CD4-positive, alpha-beta T cell treated with Interleukin-6 for 4 hours (primary cell): ENCODE results near the gene SLC5A12.
"Not testable (repeated sequence)": the region's sequence is repeated elsewhere in the genome, so short reads cannot be mapped to it uniquely, and the experiment has no call there.

Experiments
- DNase-seq: peaks from one replicate; pipeline ENCODE4 v3.0.0-alpha.2; 2020; ENCODE audit warnings: mixed read lengths

SLC5A12 gene

GRCh38 chr11:26649884-26650283 lies 72.0 kb downstream of the SLC5A12 start:
- no peak for DNase-seq

DNA sequence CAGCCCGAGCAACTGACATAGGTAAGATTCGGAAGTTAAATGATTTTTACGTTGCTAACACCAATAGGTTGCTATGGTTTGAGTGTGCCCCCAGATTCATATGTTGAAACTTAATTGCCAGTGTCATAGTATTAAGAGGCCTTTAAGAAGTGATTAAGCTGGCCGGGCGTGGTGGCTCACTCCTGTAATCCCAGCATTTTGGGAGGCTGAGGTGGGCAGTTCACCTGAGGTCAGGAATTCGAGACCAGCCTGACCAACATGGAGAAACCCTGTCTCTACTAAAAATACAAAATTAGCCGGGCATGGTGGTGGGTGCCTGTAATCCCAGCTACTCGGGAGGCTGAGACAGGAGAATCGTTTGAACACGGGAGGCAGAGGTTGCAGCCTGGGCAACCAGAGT lies 78.5 kb downstream of the SLC5A12 start:
- DNase-seq: not testable (repeated sequence)

DNA sequence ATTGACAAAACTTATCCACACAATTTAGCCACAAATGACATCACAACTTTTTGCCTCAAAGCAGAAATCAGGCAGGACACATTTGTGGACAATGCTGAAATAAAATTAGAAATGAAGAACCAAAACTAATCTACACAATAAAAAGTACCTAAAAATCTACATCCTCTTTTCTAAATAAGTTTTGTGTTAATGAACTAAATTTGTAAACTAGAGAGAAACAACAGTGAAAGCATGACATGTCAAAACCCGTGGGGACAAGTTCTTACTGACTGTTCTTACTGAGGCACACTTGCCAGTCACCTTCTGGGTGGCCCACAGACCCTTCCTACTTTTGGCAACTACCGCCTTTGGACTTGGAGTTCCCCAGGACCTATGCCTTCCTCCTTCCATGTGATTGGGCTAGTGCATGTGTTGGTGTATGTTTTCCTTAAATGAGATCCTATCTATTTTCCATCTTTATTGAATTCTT lies 89.1 kb downstream of the SLC5A12 start:
- no peak for DNase-seq

DNA sequence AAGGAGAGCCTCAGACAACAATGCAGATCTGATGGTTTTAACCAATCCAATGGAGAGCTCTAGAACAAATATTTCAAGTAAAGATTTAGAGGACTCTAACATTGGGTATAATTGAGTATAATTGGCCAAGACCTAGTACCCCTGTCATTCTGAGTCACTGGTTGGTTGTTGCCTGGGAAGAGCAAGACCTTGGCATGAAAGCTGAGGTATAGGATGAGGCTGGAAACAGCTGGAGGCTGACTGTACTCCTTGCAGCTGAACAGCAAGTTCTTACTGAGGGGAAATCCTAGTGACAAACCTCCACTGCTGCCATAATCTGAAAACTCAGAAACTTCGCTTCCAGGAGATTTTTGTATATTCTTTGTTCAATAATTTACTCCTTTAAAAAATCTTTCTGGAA lies 95.5 kb downstream of the SLC5A12 start:
- DNase-seq: no peak

GRCh38 chr11:26623076-26623659 lies 98.7 kb downstream of the SLC5A12 start:
- DNase-seq: no peak

DNA sequence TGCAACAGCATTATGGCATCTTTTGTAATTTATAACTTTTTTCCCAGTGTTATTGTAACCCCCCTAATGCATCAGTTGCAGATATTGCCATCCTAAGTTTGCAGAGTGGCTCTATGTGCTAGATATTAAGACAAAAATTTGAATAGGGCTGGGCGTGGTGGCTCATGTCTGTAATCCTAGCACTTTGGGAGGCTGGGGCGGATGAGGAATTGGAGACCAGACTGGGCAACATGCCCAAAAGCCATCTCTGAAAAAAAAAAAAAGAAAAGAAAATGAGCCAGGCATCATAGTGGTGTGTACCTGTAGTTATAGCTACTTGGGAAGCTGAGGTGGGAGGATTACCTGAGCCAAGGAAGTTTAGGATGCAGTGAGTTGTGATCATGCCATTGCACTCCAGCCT lies 99.7 kb downstream of the SLC5A12 start:
- DNase-seq: no peak

DNA sequence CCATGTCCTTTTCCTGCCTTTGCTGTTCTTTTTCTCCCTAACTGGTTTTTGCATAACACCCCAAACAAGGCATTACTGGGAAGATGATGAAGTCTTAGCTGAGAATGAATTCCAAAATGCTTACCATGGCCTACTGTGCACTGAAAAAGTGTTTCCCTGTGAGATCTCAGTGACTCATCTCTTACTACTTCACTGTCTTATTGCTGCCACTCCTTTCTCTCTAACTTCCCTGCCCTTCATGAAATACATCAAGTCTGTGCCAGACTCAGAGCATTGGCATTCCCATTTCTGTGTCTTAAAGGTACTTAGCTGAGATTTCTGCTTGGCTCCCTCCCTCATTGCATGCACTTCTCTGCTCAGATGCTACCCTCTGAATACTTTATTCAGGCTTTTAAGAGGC lies 100.7 kb downstream of the SLC5A12 start:
- DNase-seq: no peak

GRCh38 chr11:26620282-26621045 lies 101.4 kb downstream of the SLC5A12 start:
- DNase-seq: no peak

DNA sequence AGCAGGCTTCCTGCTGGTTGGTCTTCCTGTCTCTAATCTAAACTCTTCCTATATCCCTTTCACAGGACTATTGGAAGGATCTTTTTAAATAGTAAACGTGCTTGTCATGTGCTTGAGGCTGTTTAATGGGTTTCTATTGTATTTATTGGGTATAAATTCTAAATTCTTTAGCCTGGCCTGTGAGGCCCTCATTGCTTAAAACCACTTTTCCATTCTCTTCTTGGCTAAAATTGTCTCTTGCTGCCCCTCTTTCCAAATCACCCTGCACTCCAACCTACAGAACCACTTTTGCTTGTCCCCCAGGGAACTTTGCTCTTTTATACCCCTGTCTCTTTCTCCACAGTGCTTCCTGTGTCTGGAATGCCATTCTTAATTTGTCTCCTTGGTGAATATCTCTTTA lies 103.4 kb downstream of the SLC5A12 start:
- DNase-seq: no peak
